ENCODE data around the gene ZNF821. TPM values are rescaled to one million over a fixed set of nuclear protein-coding genes. Genes with fewer than 3 reads are reported as not detected.

The ZNF821 gene
- polyA plus RNA-seq, 1 of the 3 experiments (the other 2 are of a cell fraction): 8.8 TPM

DNA sequence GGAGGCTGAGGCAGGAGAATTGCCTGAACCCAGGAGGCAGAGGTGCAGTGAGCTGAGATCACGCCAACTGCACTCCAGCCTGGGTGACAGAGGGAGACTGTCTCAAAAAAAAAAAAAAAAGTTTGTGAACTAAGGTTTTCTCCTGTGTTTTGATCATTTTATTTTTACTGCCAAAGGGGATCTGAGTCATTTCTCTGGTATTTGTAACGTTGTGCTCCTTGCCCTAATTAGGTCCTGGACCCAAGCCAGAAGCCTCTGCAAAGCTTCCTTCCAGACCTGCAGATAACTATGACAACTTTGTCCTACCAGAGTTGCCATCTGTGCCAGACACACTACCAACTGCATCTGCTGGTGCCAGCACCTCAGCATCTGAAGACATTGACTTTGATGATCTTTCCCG, 43.4 kb upstream of the ZNF821 start:
- no peaks in the 10 kb centered on the region for H3K27me3 ChIP-seq (ENCODE audit: insufficient read depth)
- DNase-seq: no peak
- H3K36me3 ChIP-seq (replicated peaks in 1 of 2; ENCODE audit: control insufficient read depth in 1 of 2, insufficient read depth in 2 of 2, low read length in 1 of 2): peaks cover 55 to 79% of the 10 kb centered on the region in 2 experiments
- 32% methylated on average over 3 of the region's 3 CpGs for WGBS (ENCODE audit: low lambda C conversion rate)
- no peaks in the 10 kb centered on the region for H3K9me3 ChIP-seq
- TF ChIP-seq JUND (IDR thresholded peaks at IDR 0.05): peak; percentile 87
- no peak for TF ChIP-seq YY1 (IDR thresholded peaks at IDR 0.05; ENCODE audit: low read depth)
- no peak for TF ChIP-seq ELF1 (IDR thresholded peaks at IDR 0.05)
- TF ChIP-seq TCF12 (IDR thresholded peaks at IDR 0.05): peak; percentile 84
- TF ChIP-seq, protein P1, sequence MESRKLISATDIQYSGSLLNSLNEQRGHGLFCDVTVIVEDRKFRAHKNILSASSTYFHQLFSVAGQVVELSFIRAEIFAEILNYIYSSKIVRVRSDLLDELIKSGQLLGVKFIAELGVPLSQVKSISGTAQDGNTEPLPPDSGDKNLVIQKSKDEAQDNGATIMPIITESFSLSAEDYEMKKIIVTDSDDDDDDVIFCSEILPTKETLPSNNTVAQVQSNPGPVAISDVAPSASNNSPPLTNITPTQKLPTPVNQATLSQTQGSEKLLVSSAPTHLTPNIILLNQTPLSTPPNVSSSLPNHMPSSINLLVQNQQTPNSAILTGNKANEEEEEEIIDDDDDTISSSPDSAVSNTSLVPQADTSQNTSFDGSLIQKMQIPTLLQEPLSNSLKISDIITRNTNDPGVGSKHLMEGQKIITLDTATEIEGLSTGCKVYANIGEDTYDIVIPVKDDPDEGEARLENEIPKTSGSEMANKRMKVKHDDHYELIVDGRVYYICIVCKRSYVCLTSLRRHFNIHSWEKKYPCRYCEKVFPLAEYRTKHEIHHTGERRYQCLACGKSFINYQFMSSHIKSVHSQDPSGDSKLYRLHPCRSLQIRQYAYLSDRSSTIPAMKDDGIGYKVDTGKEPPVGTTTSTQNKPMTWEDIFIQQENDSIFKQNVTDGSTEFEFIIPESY (IDR thresholded peaks at IDR 0.05; ENCODE audit: borderline replicate concordance, low read depth): peak; percentile 40; the same call in 1 of the 2 replicates
- no peak for TF ChIP-seq CTCF (IDR thresholded peaks at IDR 0.05)
- no peak for TF ChIP-seq EZH2phosphoT487 (IDR thresholded peaks at IDR 0.05; ENCODE audit: borderline replicate concordance, low read depth)
- peak; percentile 55; the same call in 1 of the 2 replicates for TF ChIP-seq POLR2AphosphoS5 (IDR thresholded peaks at IDR 0.05; ENCODE audit: low read depth, low read length)
- no peak for TF ChIP-seq GATA2 (CRISPR knock-in tag; IDR thresholded peaks at IDR 0.05)
- TF ChIP-seq FOXJ3 (CRISPR knock-in tag; IDR thresholded peaks at IDR 0.05): no peak
- TF ChIP-seq RFX5 (IDR thresholded peaks at IDR 0.05; ENCODE audit: low read length): no peak
- TF ChIP-seq MEF2A (IDR thresholded peaks at IDR 0.05; ENCODE audit: borderline replicate concordance, low read depth): peak; percentile 80
- TF ChIP-seq PBX3 (IDR thresholded peaks at IDR 0.05): peak; percentile 65
- TF ChIP-seq TEAD4 (IDR thresholded peaks at IDR 0.05; ENCODE audit: borderline replicate concordance, insufficient read depth): peak; percentile 86
- 0 out of 2 replicates have a peak, but pooled peaks have one; percentile 34 for TF ChIP-seq FOXM1 (IDR thresholded peaks at IDR 0.05; ENCODE audit: low read depth)
- peak in 1 of 2 experiments; percentile 77; a peak in 1 of 4 replicates for TF ChIP-seq EP300 (IDR thresholded peaks at IDR 0.05; ENCODE audit: borderline replicate concordance in 1 of 2, low read depth in 1 of 2, low read length in 1 of 2)
- TF ChIP-seq RCOR1 (IDR thresholded peaks at IDR 0.05; ENCODE audit: low read length): no peak
- peak; percentile 97 for TF ChIP-seq NFIC (IDR thresholded peaks at IDR 0.05; ENCODE audit: borderline replicate concordance)
- peak; percentile 60; the same call in 1 of the 2 replicates for TF ChIP-seq SIN3A (IDR thresholded peaks at IDR 0.05; ENCODE audit: borderline replicate concordance, low read depth, low read length)
- peak; percentile 80 for TF ChIP-seq FOSL2 (IDR thresholded peaks at IDR 0.05; ENCODE audit: borderline replicate concordance, low read depth)
- TF ChIP-seq RXRA (IDR thresholded peaks at IDR 0.05; ENCODE audit: borderline replicate concordance, low read depth): peak; percentile 65; the same call in 1 of the 2 replicates
- TF ChIP-seq USF1 (IDR thresholded peaks at IDR 0.05; ENCODE audit: borderline replicate concordance, low read depth): no peak
- no peak for TF ChIP-seq SMC3 (IDR thresholded peaks at IDR 0.05; ENCODE audit: low read depth, low read length)
- POLR2A ChIA-PET: no interaction called here
- H2AFZ ChIP-seq (ENCODE audit: low read depth): no peak overlapping the region
- peak overlapping the region; percentile 17; the same call in 1 of the 2 replicates for H3K9ac ChIP-seq
- H3K4me2 ChIP-seq: peak overlapping the region; percentile 47
- H3K27ac ChIP-seq (ENCODE audit: low read depth in 2 of 2, low read length in 1 of 2): peak overlapping the region; percentile 75 to 87
- H3K9me2 ChIP-seq: no peaks in the 10 kb centered on the region
- peaks cover 55% of the 10 kb centered on the region for H3F3A ChIP-seq (replicated peaks; ENCODE audit: insufficient read depth)
- peaks cover 69% of the 10 kb centered on the region for H3K79me2 ChIP-seq (ENCODE audit: insufficient read depth)
- H3K4me3 ChIP-seq (ENCODE audit: low read depth in 2 of 2, low read length in 1 of 2): no peak overlapping the region
- H4K20me1 ChIP-seq (ENCODE audit: insufficient read depth): peaks cover 69% of the 10 kb centered on the region
- H3K4me1 ChIP-seq (ENCODE audit: control insufficient read depth in 1 of 2, insufficient read depth in 2 of 2, low read depth in 1 of 2, low read length in 1 of 2): peaks cover 12 to 54% of the 10 kb centered on the region in 2 experiments
- CTCF ChIA-PET: interaction anchor here (1.1 kb wide), 1 partner anchor 34 kb away, joined by 3 read pairs; no protein-coding TSS in a partner anchor

Data from SK-N-SH (cell line).